Fibroblast of mammary gland (primary cell): Measurements from ENCODE around the gene ULK4.

Experiments
- DNase-seq: peaks from one replicate; pipeline ENCODE4 v3.0.0-alpha.2; 2010; ENCODE audit warnings: low read depth
- H3K4me3 ChIP-seq: 2 replicates; pipeline ENCODE4 v1.5.1; 2011; ENCODE audit warnings: low read depth, mild to moderate bottlenecking, low read length, moderate library complexity; ENCODE audit not compliant: control insufficient read depth
- CTCF ChIP-seq: conservative IDR thresholded peaks from 2 replicates; pipeline ENCODE4 v1.5.1; 2011; ENCODE audit warnings: low read depth, low read length, inconsistent platforms; ENCODE audit not compliant: control insufficient read depth, insufficient read depth

Gene ULK4

GRCh38 chr3:41907330-41908073 lies 54.4 kb downstream of the ULK4 start:
- DNase-seq = peak; percentile 28
- TF ChIP-seq CTCF = no peak
- H3K4me3 ChIP-seq = no peak overlapping the region

- H3K4me3 ChIP-seq = no peak overlapping the region
- DNase-seq = peak; percentile 15
- TF ChIP-seq CTCF = no peak
Observed at GRCh38 chr3:41900265-41900664, 61.6 kb downstream of the ULK4 start.

GRCh38 chr3:41898631-41899030 lies 63.3 kb downstream of the ULK4 start:
- DNase-seq = no peak
- H3K4me3 ChIP-seq = no peak overlapping the region
- TF ChIP-seq CTCF = no peak

GRCh38 chr3:41893977-41894376 lies 67.9 kb downstream of the ULK4 start:
- H3K4me3 ChIP-seq = no peak overlapping the region
- peak; percentile 44 for TF ChIP-seq CTCF
- peak; percentile 66 for DNase-seq

- TF ChIP-seq CTCF = no peak
- DNase-seq = no peak
- H3K4me3 ChIP-seq = no peak overlapping the region
Observed at GRCh38 chr3:41888368-41889076, 73.4 kb downstream of the ULK4 start.

- no peak overlapping the region for H3K4me3 ChIP-seq
- DNase-seq = no peak
- TF ChIP-seq CTCF = no peak
Observed at GRCh38 chr3:41882956-41883355, 78.9 kb downstream of the ULK4 start.
